Measurements from ENCODE around the gene EN2.

- TF ChIP-seq CTCF (conservative IDR thresholded peaks at IDR 0.05; ENCODE audit: low read depth, low read length) (no peak), EZH2 (IDR thresholded peaks at IDR 0.05; ENCODE audit: borderline replicate concordance, low read depth, low read length, poor library complexity, severe bottlenecking) (no peak)
Measured at GRCh38 chr7:155431711-155432110, 26.2 kb upstream of the EN2 start.
